Activated CD8-positive, alpha-beta T cell treated with anti-CD3 and anti-CD28 coated beads for 36 hours (primary cell): ENCODE results near the gene FAM20C. TPM values are rescaled to one million over a fixed set of nuclear protein-coding genes. Genes with fewer than 3 reads are reported as not detected.

ENCODE experiments used
- ATAC-seq: fragments of 200-7000 bp; cut with Tn5 transposase; one replicate; pipeline ENCODE4 v1.10.0; 2021; ENCODE audit warnings: mild to moderate bottlenecking, moderate library complexity
- CTCF ChIA-PET: fragments of 350-600 bp; sonication (Branson Sonifier 250); formaldehyde crosslinking; loops from one replicate; lab custom pipeline; 2021; ENCODE audit warnings: antibody characterized with exemption; lab: Charles Lee
- POLR2A ChIA-PET: fragments of 350-600 bp; sonication (Branson Sonifier 250); formaldehyde crosslinking; loops from one replicate; lab custom pipeline; 2021; ENCODE audit warnings: antibody characterized with exemption; lab: Charles Lee
- DNase-seq: peaks from one replicate; pipeline ENCODE4 v3.0.0-alpha.2; 2020
- H3K27ac Mint-ChIP-seq: one replicate; pipeline ENCODE4 v1.8.0; 2021; ENCODE audit warnings: mild to moderate bottlenecking, mixed read lengths
- H3K27me3 Mint-ChIP-seq: one replicate; pipeline ENCODE4 v1.8.0; 2021; ENCODE audit warnings: mixed read lengths
- H3K36me3 Mint-ChIP-seq: one replicate; pipeline ENCODE4 v1.8.0; 2021; ENCODE audit warnings: low read depth, mixed read lengths
- H3K4me1 Mint-ChIP-seq: one replicate; pipeline ENCODE4 v1.8.0; 2021; ENCODE audit warnings: low read depth, mixed read lengths
- H3K4me3 Mint-ChIP-seq: one replicate; pipeline ENCODE4 v1.8.0; 2021; ENCODE audit warnings: mild to moderate bottlenecking, moderate library complexity, mixed read lengths
- H3K9me3 Mint-ChIP-seq: one replicate; pipeline ENCODE4 v1.8.0; 2021; ENCODE audit warnings: mixed read lengths
- CTCF ChIP-seq: fragments of 200-600 bp; IDR thresholded peaks from one replicate; pipeline ENCODE4 v1.8.0; 2022; ENCODE audit warnings: antibody characterized with exemption, mild to moderate bottlenecking
- intact Hi-C: fragments of 100-400 bp; cut with micrococcal nuclease; formaldehyde crosslinking; loops from one replicate; pipeline ENCODE4 v1.10.0; 2022
- total RNA-seq, 2 experiments: library from RNA; stranded (reverse); gene quantifications; one replicate each; pipeline ENCODE4 v1.2.3, GENCODE V29; 2021

FAM20C gene
- total RNA-seq, 2 experiments from 2014 or later: 0.29 to 1.1 TPM

GRCh38 chr7:252216-252965 is 60.0 kb downstream of the FAM20C start:
- no peaks in the 10 kb centered on the region for H3K36me3 Mint-ChIP-seq
- no peak overlapping the region for H3K4me3 Mint-ChIP-seq
- POLR2A ChIA-PET: no interaction called here
- no peak for DNase-seq
- no peak for ATAC-seq
- no peaks in the 10 kb centered on the region for H3K9me3 Mint-ChIP-seq
- H3K4me1 Mint-ChIP-seq: no peaks in the 10 kb centered on the region
- H3K27me3 Mint-ChIP-seq: no peaks in the 10 kb centered on the region
- no peak overlapping the region for H3K27ac Mint-ChIP-seq
- intact Hi-C loops: no loop called here
- TF ChIP-seq CTCF: no peak
- CTCF ChIA-PET: no interaction called here

GRCh38 chr7:252981-253380 is 60.6 kb downstream of the FAM20C start:
- DNase-seq (no peak), ATAC-seq (no peak)
- H3K4me3 Mint-ChIP-seq: no peak overlapping the region
- ChIA-PET POLR2A (no interaction called here), CTCF (no interaction called here)
- H3K9me3 Mint-ChIP-seq: no peaks in the 10 kb centered on the region
- intact Hi-C loops: no loop called here
- H3K4me1 Mint-ChIP-seq: no peaks in the 10 kb centered on the region
- no peaks in the 10 kb centered on the region for H3K27me3 Mint-ChIP-seq
- TF ChIP-seq CTCF: no peak
- no peak overlapping the region for H3K27ac Mint-ChIP-seq
- no peaks in the 10 kb centered on the region for H3K36me3 Mint-ChIP-seq

GRCh38 chr7:253581-254336 is 61.4 kb downstream of the FAM20C start:
- H3K9me3 Mint-ChIP-seq: no peaks in the 10 kb centered on the region
- no peaks in the 10 kb centered on the region for H3K27me3 Mint-ChIP-seq
- no peak overlapping the region for H3K27ac Mint-ChIP-seq
- no peak overlapping the region for H3K4me3 Mint-ChIP-seq
- TF ChIP-seq CTCF: no peak
- ChIA-PET CTCF (no interaction called here), POLR2A (no interaction called here)
- no peaks in the 10 kb centered on the region for H3K4me1 Mint-ChIP-seq
- intact Hi-C loops: no loop called here
- DNase-seq: no peak
- H3K36me3 Mint-ChIP-seq: no peaks in the 10 kb centered on the region
- ATAC-seq: no peak

GRCh38 chr7:254337-255037 is 62.1 kb downstream of the FAM20C start:
- no peak overlapping the region for H3K27ac Mint-ChIP-seq
- ATAC-seq: no peak
- TF ChIP-seq CTCF: no peak
- no peaks in the 10 kb centered on the region for H3K27me3 Mint-ChIP-seq
- CTCF ChIA-PET: no interaction called here
- H3K9me3 Mint-ChIP-seq: no peaks in the 10 kb centered on the region
- no peaks in the 10 kb centered on the region for H3K4me1 Mint-ChIP-seq
- no peak for DNase-seq
- no peak overlapping the region for H3K4me3 Mint-ChIP-seq
- no peaks in the 10 kb centered on the region for H3K36me3 Mint-ChIP-seq
- intact Hi-C loops: no loop called here
- POLR2A ChIA-PET: no interaction called here

GRCh38 chr7:255038-255435 is 62.7 kb downstream of the FAM20C start:
- Mint-ChIP-seq H3K27me3 (no peaks in the 10 kb centered on the region), H3K9me3 (no peaks in the 10 kb centered on the region), H3K4me1 (no peaks in the 10 kb centered on the region), H3K27ac (no peak overlapping the region), H3K36me3 (no peaks in the 10 kb centered on the region), H3K4me3 (no peak overlapping the region)
- ChIA-PET CTCF (interaction anchor here (1.0 kb wide), 1 partner anchor 9 kb away, joined by 3 read pairs; no protein-coding TSS in a partner anchor), POLR2A (no interaction called here)
- no peak for ATAC-seq
- intact Hi-C loops: no loop called here
- DNase-seq: no peak
- TF ChIP-seq CTCF: no peak
